HG03060 (cell line): ENCODE data around the gene BPIFB6.

Source experiments
- ATAC-seq: cut with Tn5 transposase; IDR thresholded peaks from one replicate; pipeline ENCODE4 v1.9.1; 2021; ENCODE audit warnings: low read depth, moderate number of reproducible peaks; ENCODE audit not compliant: unreplicated experiment

The BPIFB6 gene

GRCh38 chr20:33015114-33015484 lies 16.3 kb upstream of the BPIFB6 start:
- ATAC-seq = no peak

DNA sequence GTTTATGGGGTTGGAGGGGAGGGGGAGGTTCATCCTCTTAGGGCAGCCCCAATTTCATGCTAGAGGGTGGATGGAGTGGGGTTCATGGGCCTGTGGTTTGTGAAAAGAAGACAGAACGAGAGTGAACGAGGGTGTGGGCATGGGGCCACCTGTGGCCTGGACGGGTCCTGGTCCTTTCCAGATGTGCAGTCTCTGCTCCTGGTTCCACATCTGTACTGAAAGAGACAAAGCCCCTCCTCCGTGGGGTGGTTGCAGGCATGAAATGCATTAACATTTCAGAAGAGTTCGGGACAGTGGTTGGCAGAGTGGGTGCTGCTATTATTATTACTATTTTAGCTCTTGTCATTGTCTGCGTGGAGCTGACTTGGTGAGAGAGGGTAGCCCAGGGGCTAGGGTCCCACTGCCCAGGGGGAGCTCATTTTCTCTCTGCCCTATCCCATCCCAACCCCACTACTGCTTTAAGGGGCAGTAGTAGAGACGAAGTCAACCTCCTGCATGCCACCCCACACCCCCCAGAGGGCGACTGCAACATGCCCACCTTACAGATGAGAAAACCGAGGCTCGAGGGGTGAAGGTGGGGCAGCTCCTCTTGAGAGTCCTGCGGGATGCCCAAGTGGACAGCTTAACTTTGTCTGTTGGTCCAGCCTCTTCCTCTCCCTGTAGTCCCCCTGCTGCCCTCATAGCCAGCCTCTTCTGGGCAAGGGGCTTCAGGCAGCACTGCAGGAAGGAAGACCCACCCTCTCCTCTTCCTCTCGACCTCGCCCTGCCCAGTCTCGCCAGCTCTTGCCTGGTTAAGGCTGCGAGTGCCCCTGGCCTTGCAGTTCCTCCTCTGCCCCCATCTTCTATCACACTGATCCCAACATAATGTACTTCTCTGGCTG lies 15.5 kb upstream of the BPIFB6 start:
- ATAC-seq = no peak

GRCh38 chr20:33016581-33017109 lies 14.8 kb upstream of the BPIFB6 start:
- ATAC-seq = no peak

DNA sequence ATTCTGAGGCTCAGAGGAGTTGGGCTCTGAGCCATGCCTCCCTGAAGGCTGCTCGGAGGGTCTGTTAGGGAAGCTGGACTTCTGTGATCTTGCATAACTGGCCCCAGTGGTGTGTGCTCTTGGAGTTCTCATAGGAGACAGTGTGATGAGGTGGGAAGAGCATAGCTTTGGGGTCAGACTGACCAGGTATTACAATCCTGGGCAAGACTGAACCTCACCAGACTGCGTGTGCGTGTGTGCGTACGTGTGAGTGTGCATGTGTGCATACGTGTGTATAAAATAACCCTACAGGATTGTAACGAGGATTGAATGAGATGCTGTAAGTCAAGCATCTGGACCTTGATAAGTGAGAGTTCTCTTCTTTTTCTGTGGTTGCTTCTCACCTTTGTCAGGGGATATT lies 13.9 kb upstream of the BPIFB6 start:
- no peak for ATAC-seq

- ATAC-seq = no peak
Observed at GRCh38 chr20:33018169-33018931, 13.1 kb upstream of the BPIFB6 start.

DNA sequence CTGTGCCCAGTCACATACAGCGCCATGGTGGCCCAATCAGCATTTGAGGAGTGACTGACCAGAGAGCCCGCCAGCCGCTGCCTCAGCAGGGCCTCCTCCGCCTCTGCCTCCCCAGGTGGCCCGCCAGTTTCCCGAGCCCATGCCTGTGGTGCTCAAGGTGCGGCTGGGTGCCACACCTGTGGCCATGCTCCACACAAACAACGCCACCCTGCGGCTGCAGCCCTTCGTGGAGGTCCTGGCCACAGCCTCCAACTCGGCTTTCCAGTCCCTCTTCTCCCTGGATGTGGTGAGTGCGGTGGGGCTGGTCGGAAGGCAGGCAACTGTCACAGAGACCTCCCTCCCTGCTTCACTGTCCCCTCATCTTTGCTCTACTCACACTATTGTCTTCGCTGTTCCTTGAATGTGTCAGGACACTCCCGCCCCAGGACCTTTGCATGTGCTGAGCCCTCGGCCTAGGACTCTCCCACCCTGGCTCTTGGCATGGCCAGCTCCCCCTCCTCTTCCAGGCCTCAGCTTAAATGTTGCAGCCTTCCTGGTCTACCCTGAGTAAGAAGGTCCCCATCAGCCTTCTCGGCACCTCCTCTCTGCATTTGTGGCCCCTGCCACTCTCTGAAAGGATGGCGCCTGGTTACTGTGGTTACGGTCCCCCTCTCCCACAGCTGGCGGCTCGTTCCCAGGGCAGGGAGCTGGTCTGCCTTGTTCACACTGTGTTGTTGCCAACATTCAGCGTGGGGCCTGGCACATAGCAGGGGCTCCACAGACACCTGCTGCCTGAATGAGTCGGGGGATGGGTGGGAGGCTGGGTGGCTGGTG lies 11.8 kb upstream of the BPIFB6 start:
- no peak for ATAC-seq

DNA sequence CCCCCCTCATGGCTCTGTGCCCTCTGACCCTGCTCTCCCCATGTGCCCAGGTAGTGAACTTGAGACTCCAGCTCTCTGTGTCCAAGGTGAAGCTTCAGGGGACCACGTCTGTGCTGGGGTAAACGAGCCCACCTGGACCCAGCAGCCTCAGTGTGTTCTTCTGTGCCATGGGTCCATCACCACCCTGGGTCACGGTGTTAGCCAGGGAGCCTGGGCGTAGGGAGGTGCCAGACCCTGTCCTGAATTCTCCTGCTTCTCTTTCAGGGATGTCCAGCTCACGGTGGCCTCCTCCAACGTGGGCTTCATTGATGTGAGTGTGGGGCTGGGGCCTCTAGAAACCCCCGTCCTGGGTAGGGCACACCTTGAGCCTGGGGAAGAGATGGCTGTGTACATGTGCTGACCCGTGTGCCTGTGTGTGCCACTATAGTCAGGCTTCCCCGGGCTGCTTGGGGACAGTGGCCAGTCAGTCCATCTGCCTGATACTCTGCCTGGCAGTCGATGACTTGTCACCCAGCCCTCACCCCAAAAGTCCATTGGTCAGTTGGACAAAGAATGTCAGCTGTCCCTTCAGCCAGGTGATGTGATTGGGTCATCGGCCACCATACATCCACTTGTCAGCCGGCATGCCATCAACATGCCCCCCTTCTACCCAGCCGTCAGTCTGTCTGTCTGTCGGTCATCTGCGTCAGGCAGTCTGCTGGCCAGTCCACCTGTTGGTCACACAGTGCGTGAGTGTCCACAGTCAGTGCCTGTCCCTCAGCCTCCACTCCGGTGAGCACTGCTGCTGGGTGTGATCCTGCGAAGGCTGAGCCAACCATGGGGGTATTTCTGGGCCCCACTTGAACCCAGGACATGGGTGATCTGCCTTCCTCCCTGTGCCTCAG lies 10.9 kb upstream of the BPIFB6 start:
- ATAC-seq = no peak

GRCh38 chr20:33021879-33022278 lies 9.6 kb upstream of the BPIFB6 start:
- no peak for ATAC-seq

- no peak for ATAC-seq
Observed at GRCh38 chr20:33022289-33022688, 9.2 kb upstream of the BPIFB6 start.

DNA sequence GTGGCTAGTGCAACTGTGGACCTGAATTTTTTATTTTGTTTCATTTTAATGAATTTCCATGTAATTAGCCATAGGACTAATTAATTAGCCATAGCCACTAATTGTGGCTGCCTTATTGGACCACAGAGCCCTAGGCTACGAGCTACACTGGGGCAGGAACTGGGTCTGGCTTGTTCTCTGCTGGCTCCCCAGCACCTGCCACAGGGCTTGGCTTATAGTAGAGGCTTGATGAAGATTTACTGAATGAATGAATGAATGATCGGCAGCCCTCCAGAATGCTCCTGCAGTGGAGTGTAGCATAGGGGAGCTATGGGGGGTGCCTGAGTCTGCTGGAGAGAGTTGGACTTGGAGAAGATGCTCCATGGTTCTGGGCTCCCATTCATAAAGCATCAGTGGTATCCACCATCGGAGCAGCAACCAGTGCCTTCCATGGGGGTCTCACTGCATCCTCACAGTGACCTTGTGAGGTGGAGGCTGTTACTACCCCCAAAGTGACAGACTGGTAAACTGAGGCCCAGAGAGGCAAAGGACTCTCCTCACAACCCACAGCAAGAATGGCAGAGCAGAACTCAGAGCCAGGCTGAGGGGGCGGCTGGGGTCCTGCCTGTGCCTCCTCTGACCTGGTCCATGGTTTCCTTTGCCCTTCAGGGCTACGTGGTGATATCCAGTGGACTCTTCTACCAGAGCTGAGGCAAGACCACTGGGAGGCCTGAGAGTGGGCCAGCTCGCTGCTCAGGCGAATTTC lies 8.6 kb upstream of the BPIFB6 start:
- no peak for ATAC-seq

DNA sequence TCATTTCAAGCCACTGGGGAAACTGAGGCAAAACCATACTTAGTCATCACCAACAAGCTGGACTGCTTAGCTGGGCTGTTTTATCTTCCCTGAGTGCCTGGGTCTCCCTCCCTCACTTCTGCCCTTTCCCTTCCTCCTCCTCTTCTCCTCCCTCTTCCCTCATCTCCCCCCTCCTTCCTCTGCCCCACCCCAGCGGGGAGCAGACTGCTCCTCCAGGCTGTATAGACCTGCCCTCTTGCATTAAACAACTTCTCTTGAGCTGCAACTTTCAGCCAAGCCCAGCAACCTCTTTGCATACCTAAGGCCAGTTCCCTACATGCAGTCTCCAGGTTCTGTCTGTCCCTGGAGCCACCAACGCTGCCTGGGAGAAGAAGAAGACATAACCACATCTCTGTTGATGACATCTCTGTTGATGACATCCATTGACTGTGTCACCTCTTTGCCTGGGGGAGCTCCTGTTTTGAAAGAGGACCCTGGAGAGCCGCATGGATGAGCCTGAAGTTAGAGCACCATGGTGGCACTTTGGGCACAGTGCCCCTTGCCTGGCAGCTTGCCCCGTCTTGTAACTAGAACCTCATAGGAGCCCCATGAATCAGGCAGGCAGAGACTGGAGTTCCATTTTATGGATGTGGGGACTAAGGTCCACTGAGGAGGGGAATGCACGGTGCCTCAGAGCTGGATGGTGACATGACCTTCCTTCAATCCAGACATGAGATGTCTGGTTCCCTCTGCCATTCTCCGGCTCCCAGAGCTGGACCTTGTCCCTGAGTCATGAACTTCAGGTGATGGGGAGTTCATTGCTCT lies 7.8 kb upstream of the BPIFB6 start:
- no peak for ATAC-seq

DNA sequence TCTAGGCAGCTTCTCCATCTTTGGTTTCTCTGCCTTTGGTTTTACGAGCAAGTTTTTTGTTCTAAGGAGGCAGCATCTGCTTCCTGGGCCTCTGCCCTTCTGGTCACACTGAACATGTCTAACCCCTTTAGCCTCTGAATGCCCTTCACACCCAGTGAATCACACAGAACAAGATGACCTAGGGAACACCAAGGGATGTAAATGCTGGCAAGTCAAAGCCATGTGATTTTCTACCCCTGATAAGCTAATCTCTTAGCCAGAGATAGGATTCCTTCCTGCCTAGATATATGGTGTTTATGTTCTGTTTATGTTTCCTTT lies 7.2 kb upstream of the BPIFB6 start:
- no peak for ATAC-seq

- no peak for ATAC-seq
Observed at GRCh38 chr20:33024609-33025317, 6.7 kb upstream of the BPIFB6 start.

DNA sequence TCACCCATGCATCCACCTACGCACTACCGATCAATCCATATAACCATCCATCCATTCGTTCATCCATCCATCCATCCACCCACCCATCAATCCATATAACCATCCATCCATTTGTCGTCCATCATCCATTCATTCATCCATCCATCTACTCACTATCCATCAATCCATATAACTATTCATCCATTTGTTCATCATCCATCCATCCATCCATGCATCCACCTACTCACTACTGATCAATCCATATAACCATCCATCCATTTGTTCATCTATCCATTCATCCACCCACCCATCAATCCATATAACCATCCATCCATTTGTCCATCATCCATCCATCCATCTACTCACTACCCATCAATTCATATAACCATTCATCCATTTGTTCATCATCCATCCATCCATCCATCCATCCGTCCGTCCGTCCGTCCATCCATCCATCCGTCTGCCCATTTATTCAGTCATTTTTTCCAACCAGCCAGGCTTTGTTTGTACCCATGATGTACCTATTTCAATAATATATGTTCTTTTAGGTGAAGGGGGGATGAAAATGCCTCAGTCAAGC lies 6.1 kb upstream of the BPIFB6 start:
- no peak for ATAC-seq

DNA sequence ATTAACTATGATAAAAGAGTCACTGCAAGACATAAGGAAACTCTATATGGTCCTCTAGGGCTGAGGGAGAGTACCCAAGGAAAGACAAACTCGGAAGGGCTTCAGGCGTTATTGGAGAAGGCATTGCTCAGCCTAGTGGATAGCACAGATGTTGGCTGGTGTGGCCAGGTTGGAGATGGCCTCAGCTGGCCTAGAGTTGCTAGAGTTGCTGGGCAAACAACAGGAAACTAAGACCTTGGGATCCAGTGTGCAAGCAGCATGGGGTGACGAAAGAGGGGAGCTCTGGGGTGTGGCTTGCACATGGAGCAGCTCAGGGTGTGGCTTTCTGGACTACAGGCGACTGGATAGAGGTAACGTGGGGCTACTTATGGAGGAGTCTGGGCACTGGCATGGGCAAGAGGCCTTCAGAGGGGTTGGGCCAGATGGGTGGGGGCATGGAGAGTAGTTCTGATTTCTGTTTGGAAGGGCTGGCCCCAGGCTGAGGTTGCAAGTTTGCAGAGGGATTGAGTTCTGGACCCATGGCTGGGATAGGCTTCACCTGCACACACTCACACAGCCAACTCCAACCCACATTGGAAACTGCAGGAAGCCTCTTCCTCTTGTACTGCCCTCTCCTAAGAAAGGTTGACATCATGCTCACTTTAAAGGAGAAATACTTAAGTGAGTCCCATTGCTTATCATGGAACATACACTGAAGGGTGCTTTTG lies 5.2 kb upstream of the BPIFB6 start:
- ATAC-seq = no peak

DNA sequence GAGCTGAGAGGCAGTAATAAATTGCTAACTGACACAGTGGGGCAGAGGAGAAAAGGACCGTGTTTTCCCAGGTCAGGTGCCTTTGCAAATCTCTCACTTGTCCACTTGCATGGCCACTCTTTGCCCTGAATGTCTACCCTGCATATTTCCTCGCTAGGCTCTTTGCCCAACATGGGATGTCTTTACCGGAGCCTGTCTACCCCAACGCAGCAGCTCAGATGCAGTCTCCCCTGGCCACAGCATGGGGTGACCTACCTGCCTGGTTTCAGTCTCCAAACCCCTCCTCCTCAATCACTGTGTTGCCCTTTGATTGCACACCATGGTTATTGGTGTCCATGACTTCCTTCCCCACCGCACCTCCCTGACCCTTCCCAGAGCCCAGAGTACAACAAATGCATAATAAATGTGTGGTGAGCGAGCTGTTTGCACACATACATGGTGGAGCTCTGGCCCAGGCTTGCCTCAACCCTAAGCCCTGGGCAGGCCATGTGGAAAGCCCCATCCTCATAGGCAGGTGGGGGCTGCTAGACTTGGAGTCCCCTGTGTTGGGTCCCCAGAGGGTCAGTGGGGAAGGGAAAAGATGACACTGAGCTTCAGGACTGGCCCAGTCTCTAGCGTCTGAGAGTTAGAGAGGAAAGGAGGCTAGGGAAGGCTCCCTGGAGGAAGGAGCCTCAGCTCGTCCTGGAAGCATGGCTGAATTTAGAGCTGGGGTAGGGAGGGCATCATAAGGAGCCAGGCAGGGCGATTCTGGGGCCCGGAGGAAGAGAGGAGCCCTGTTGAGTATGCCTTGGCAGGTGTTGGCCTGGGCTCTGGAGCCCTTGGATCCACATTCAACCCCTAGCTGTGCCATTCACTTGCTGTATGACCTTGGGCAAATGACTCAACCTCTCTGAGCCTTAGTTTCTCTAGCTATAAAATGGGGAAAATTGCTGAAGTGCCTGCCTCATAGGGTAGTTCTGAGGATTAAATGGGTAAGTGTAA lies 4.4 kb upstream of the BPIFB6 start:
- ATAC-seq = no peak
